ENCODE results near the gene FAIM2.

Gene FAIM2

GRCh38 chr12:49939307-49939706, 35.6 kb upstream of the FAIM2 start:
- DNase-seq = no peak

GRCh38 chr12:49937639-49938300, 34.1 kb upstream of the FAIM2 start:
- DNase-seq = no peak

GRCh38 chr12:49936925-49937324, 33.2 kb upstream of the FAIM2 start:
- no peak for DNase-seq

GRCh38 chr12:49934505-49934904, 30.8 kb upstream of the FAIM2 start:
- no peak for DNase-seq

GRCh38 chr12:49933796-49934195, 30.1 kb upstream of the FAIM2 start:
- no peak for DNase-seq

GRCh38 chr12:49932533-49933130, 28.9 kb upstream of the FAIM2 start:
- no peak for DNase-seq

- DNase-seq = no peak
Measured at GRCh38 chr12:49932023-49932422, 28.3 kb upstream of the FAIM2 start.

GRCh38 chr12:49930515-49931288, 27.0 kb upstream of the FAIM2 start:
- DNase-seq = no peak

- DNase-seq = no peak
Measured at GRCh38 chr12:49929581-49929980, 25.9 kb upstream of the FAIM2 start.

GRCh38 chr12:49928471-49928870, 24.8 kb upstream of the FAIM2 start:
- no peak for DNase-seq

GRCh38 chr12:49925433-49926204, 21.9 kb upstream of the FAIM2 start:
- no peak for DNase-seq

- no peak for DNase-seq
Measured at GRCh38 chr12:49924628-49925246, 21.0 kb upstream of the FAIM2 start.

- DNase-seq = no peak
Measured at GRCh38 chr12:49923880-49924556, 20.3 kb upstream of the FAIM2 start.

- DNase-seq = no peak
Measured at GRCh38 chr12:49923035-49923644, 19.4 kb upstream of the FAIM2 start.

- DNase-seq = no peak
Measured at GRCh38 chr12:49922349-49923034, 18.8 kb upstream of the FAIM2 start.

- no peak for DNase-seq
Measured at GRCh38 chr12:49921936-49922335, 18.2 kb upstream of the FAIM2 start.

- no peak for DNase-seq
Measured at GRCh38 chr12:49921299-49921698, 17.6 kb upstream of the FAIM2 start.

GRCh38 chr12:49920915-49921286, 17.2 kb upstream of the FAIM2 start:
- DNase-seq = no peak

GRCh38 chr12:49920241-49920914, 16.7 kb upstream of the FAIM2 start:
- DNase-seq = no peak

GRCh38 chr12:49917788-49918173, 14.1 kb upstream of the FAIM2 start:
- no peak for DNase-seq
